Measurements from ENCODE around the gene ZKSCAN1.

Gene ZKSCAN1

DNA sequence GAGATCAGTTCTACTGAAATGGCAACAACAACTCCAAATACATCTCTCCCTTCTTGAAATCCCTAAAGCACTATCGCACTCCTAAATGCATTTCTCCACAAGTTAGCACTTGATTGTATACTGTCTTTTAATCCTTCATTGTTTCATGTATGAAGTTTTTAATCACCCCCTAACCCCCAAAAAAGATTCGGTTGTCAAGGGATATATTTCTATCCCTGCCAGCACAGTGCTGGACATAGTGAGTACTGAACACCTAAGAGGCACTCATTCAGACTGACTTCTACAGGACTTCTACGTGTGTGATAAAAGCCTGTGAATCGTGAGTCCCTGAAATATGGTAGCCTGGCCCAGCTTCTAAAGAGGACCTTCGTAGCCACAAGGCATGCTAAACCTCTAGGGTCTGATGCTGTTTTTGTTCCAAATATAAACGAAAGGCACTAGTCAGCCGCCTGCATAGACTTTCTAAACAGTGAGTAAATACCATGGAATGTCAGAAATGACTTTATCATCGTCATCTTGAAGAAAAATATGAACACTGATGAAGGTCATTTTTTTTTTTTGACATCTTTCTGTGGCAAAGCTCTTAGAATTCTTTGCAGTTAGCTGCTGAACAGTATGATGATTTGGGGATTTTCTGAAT is 19.6 kb downstream of the ZKSCAN1 start:
- no peak for DNase-seq (ENCODE audit: low read depth in 2 of 2, low spot score in 1 of 2)

DNA sequence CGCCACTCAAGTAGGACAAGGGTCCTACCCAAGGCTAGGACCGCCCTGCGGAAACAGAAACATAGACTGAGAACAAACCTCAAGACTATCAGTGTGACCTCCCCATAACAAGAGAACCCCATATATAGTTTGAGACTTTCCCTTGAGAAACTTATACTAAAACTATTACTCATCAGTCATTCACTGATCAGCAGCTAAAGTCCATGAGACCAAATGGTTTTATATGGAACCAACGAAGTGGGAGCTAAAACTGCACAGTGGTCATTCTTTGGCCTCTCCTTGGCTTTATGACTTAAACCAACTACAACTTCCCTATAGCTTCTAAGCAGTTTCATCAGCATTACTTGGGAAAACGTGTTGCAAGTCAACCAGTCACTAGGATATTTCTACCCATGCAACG is 20.5 kb downstream of the ZKSCAN1 start:
- no peak for DNase-seq (ENCODE audit: low read depth in 2 of 2, low spot score in 1 of 2)

DNA sequence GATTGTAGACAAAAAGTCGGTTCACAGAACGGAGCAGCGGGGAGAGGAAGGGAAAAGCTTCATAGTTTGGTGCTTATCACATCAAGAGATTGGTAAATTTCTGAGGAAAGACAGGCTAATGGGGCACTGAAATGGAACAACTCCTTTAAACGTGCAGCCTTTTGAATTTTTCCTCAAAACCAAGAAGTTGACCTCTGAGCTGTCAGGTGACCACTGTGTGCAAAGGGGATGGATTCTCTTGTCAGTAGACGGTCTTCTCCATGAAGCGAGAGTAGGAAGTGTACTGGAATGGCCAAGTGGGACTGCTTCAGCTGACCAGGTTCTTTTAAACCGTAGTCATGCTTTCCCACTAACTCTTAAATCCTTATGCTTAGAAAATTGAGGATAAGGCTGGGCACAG is 22.9 kb downstream of the ZKSCAN1 start:
- DNase-seq (ENCODE audit: low read depth in 2 of 2, low spot score in 1 of 2) = no peak

DNA sequence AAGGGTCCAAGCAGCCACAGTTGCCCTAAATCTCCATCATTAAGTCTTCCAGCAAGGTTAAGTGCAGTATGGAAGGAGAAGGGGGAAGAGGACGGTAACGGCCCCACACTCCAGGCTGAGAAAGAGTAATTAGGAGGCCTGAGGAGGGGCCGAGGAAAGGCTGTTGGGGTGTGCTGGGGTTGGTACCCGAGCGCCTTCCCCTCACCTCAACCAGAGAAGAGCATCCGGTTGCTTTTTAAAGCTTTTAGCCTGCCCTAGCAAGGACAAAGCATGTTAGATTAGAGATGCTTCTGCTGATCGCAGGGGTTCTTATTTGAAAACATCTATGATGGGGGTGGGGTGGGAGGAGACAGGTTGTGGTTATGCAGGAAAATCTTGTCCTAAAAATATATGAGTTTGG is 25.2 kb downstream of the ZKSCAN1 start:
- no peak for DNase-seq (ENCODE audit: low read depth in 2 of 2, low spot score in 1 of 2)

DNA sequence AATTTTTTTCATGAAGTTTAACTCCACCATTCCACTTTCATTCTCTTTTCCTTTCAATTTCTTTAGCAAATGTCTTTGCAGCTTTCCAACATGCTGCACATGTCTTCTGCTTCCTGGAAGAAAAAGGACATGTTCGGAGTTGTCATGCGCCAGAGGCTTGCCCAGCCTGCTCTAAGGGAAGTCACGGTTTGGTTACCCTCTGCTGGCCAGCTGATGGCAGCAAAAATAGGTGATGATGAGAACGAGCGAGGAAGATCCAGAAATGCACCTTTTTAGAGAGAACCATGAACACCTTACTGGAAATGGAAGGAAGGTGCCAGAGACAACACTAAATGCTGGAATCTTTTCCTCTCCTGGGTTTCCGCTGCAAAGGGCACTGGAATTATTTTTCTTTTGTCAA is 29.3 kb downstream of the ZKSCAN1 start:
- no peak for DNase-seq (ENCODE audit: low read depth in 2 of 2, low spot score in 1 of 2)

DNA sequence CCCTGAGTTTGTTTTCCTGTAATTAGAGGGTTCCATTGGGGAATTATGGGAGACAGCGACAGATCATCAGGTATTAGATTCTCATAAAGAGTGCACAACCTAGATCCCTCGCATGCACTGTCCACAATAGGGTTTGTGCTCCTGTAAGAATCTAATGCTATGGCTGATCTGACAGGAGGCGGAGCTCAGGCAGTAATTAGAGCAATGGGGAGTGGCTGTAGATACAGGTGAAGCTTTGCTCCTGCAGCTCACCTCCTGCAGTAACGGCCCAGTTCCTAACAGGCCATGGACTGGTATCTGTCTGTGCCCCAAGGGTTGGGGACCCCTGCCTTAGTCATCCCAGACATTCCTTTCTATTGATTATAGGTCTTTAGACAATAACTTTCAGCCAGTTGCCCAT is 33.3 kb downstream of the ZKSCAN1 start:
- DNase-seq (ENCODE audit: low read depth in 2 of 2, low spot score in 1 of 2) = no peak

DNA sequence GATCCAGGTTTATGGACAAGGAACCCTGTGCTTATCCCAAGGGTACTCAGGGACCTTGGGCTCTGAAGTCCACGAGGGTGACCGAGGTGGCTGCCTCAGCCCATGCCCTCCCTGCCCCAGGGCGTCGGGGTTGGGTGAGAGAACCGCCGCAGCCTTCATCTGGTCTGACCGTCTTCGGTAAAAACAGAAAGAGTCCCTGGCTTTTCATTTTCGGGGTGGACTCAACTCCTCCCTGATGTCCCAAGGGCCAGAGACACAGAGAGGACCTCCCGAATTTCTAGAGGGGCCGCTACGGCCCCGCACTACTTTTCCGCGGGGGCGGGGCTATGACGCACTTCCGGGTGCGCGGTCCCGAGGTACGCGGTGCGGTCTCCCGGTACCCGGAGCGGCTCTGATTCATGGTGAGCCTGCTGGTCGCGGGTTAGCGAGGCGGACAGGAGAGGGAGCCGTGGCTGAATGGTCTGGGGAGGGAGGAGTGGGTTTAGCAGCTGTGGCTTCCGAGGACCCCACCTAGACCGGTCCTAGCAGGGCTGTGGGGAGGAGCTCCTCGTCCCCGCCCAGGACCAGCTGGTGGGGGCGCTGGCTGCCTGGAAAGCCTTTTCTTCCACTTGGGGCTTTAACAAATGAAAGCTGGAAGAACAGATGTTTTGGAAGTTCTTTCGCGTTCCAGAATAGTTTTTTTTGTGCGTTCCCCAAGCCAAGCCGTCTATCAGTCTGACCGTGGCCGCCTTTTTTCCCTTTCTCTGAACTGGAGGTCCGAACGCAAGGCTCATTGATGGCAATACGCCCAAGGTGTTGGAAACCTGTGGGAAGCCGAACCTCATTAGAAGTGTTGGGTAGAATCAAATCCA is 34.3 kb downstream of the ZKSCAN1 start, which contains the start of gene ZSCAN21:
ZSCAN21 (plus strand) TSS at position 334 of the 851 bp plus-strand sequence. CDS start 7,233 bp downstream, outside the sequence.
- DNase-seq (ENCODE audit: low read depth in 2 of 2, low spot score in 1 of 2) = peak; percentile 64 to 66

DNA sequence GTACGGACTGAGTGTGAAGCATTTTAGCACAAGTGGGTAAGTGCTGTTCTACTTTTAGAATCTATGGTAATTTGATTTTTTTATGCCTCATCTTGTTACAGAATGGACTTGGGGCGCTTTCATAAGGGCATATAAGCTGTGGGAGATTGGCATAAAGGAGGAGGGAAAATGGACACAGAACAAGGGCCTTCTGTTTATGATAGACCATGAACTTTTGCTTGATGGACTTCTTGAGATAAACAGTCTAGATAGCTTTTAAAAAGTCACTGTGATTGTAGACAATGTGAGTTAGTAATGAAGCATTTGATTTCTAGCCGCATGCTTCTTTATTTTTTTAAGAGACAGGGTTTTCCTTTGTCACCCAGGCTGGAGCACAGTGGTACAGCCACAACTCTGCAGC is 36.2 kb downstream of the ZKSCAN1 start:
- DNase-seq (ENCODE audit: low read depth in 2 of 2, low spot score in 1 of 2) = no peak

DNA sequence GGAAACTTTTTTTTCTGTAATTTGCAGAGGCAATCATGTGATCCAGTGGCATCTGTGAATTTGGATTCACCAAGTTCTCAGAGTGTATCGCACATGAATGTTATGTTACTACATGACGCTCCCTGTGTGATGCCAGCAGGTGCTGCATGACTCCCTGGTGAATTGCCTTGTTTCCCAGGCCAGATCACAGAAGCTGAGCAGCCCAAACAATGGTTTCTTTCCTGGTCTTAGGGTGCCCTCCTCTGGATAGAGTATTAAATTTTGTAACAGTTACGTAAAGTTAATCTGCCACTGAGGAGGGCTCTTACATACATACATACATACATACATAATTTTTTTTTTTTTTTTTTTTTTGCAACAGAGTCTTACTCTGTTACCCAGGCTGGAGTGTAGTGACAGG is 37.8 kb downstream of the ZKSCAN1 start:
- DNase-seq (ENCODE audit: low read depth in 2 of 2, low spot score in 1 of 2) = no peak

DNA sequence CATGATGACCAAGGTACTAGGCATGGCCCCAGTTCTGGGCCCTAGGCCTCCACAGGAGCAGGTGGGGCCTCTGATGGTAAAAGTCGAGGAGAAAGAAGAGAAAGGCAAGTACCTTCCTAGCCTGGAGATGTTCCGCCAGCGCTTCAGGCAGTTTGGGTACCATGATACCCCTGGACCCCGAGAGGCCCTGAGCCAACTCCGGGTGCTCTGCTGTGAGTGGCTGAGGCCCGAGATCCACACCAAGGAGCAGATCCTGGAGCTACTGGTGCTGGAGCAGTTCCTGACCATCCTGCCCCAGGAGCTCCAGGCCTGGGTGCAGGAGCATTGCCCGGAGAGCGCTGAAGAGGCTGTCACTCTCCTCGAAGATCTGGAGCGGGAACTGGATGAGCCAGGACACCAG is 41.6 kb downstream of the ZKSCAN1 start:
- no peak for DNase-seq (ENCODE audit: low read depth in 2 of 2, low spot score in 1 of 2)

DNA sequence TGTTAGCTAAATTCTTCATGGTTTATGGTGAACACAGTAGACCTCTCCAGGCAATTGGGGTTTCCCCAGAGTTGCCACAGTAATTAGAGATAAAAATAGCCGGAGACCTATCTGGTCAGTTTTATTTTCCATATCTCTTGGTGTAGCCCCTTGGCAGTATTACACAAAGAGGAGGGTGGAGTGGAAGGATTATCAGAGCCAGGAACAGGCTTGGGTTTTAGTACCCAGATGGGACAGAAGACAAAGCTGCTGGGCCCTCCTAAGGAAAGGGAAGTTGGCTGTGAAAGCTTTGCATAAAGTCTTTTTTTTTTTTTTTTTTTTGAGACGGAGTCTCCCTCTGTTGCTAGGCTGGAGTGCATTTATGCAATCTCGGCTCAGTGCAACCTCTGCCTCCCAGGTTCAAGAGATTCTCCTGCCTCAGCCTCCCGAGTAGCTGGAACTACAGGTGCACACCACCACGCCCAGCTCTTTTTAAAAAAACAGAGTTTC is 43.9 kb downstream of the ZKSCAN1 start:
- no peak for DNase-seq (ENCODE audit: low read depth in 2 of 2, low spot score in 1 of 2)

DNA sequence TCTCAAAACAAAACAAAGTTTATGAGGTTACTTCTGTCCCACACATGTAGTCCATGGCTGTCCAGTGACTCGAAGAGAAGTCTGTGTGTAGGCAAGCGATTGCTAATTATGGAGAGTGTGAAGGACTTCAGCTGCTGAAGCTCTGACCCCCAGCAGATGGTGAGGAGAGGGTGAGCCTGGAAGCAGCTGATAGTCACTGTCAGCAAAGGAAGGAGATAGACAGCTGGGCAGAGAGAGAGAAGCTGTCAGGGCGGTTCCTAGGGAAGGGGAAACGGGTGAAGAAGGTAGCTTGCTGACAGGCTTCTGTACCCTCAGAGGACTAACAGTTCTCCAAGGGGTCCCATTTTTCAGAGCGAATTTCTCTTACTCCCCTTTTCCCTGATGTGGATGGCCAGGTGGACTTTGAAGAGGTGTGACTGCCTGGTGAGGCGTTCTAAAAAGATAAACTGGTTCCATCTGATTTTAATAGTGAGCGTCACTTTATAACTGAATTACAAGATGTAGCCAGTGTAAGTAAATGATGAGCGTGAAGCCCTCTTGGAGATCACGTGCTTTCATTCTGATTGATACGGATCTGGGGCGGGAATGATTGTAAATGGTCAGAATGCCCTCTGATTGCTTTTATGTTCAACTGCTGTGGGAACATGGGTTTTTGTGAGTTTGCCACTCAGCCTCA is 46.3 kb downstream of the ZKSCAN1 start:
- DNase-seq (ENCODE audit: low read depth in 2 of 2, low spot score in 1 of 2) = no peak

DNA sequence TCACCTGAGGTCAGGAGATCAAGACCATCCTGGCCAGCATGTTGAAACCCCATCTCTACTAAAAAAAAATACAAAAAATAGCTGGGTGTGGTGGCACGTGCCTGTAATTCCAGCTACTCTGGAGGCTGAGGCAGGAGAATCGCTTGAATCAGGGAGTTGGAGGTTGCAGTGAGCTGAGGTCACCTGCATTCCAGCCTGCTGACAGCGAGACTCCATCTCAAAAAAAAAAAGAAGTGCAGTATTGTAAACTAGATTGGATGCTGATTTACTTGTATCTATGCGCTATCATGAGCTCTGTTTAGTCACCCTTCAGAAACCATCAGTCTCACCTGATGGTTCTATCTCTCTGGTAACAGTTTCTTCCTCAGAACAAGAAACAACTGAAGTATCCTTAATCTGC is 48.0 kb downstream of the ZKSCAN1 start:
- no peak for DNase-seq (ENCODE audit: low read depth in 2 of 2, low spot score in 1 of 2)

DNA sequence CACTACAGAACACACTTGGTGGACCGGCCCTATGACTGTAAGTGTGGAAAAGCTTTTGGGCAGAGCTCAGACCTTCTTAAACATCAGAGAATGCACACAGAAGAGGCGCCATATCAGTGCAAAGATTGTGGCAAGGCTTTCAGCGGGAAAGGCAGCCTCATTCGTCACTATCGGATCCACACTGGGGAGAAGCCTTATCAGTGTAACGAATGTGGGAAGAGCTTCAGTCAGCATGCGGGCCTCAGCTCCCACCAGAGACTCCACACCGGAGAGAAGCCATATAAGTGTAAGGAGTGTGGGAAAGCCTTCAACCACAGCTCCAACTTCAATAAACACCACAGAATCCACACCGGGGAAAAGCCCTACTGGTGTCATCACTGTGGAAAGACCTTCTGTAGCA is 48.8 kb downstream of the ZKSCAN1 start:
- DNase-seq (ENCODE audit: low read depth in 2 of 2, low spot score in 1 of 2) = no peak

DNA sequence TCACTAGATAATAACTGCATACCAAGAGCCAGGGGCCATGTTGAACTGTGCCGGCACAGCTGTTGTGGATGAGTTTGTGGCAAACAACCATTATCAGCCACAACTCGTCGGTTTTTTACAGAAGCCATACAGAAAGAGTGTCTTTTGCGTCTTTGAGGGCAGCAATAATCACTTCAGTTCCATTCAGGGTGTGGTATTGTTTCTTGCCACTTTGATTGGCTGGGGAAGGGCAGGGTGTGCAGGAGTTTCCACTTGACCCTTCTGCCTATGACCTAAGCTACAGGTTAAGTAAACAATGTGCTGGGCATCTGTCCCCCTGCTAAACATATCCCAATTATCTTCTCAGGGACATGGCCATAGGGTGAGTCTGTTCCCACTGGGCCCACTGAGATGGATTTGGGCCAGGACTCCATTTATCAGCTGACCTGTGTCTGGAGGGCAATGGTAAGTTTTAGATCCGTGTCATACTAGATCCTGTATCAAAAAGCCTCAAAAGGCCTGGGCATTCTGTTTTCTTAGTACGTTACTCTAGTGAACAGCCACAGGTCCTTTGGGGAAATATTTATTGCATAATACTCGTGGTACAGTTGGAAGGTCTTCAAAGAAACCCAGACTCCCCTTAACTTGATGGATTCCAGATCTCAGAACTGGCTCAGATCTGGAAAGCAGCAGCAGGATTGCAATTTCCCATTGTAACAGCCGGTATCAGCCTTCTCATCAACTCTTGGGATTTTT is 50.2 kb downstream of the ZKSCAN1 start:
- no peak for DNase-seq (ENCODE audit: low read depth in 2 of 2, low spot score in 1 of 2)

DNA sequence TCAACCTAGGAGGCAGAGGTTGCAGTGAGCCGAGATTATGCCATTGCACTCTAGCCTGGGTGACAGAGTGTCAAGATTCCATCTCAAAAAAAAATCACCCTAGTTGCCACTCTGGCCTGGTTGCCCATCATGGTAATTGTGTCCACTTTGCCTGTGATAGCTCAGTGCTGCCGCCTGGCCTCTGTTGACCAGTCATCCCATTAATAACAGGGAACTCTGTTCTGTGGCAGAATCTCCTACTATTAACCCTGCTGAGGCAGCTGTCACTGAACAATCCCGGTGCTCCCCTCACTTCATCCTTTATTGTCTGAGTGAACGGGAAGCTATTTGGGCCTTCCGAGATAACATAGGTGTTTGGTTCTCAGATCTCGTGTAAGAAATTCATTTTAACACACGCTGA is 51.6 kb downstream of the ZKSCAN1 start:
- no peak for DNase-seq (ENCODE audit: low read depth in 2 of 2, low spot score in 1 of 2)

DNA sequence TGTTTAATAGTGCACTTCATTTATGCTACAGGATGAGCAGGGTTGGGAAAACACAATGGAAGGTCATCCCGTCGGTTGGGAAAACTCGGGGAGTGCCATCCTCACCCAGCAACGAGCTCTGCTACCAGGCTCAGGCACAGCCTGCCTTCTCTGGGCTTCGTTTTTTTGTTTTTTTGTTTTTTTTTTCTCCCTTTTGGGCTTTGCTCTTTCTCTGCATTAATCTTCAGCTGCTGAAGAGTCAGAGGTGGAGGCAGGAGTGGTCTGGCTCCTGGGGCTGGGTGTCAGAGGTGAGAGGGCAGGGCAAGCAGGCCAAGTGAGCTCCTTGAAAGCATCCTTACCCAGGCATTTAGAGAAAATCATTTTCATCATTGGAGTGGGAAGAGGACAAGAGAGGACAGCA is 54.6 kb downstream of the ZKSCAN1 start:
- DNase-seq (ENCODE audit: low read depth in 2 of 2, low spot score in 1 of 2) = no peak

DNA sequence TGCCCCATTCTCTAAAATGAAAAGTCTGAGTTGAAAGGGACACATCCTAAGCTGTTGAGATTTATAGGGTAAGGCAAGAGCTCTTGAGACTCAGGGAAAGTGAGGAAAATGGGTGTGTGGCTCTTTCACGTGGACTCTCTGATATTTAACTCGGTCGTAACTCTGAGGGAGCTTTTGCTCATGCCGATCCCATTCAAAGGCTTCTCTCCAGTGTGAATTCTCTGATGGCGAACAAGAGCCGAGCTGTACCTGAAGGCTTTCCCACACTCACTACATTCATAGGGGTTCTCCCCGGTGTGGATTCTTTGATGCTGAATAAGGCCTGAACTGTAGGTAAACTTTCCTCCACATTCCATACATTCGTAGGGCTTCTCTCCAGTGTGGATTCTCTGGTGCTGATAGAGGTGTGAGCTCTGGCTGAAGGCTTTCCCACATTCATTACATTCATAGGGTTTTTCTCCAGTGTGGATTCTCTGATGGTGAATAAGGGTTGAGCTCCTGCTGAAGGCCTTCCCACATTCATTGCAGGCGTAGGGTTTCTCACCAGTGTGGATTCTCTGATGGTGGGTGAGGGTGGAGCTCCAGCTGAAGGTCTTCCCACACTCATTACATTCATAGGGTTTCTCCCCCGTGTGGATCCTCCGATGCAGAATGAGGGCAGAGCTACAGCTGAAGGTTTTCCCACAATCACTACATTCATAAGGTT is 55.8 kb downstream of the ZKSCAN1 start:
- DNase-seq (ENCODE audit: low read depth in 2 of 2, low spot score in 1 of 2) = no peak

DNA sequence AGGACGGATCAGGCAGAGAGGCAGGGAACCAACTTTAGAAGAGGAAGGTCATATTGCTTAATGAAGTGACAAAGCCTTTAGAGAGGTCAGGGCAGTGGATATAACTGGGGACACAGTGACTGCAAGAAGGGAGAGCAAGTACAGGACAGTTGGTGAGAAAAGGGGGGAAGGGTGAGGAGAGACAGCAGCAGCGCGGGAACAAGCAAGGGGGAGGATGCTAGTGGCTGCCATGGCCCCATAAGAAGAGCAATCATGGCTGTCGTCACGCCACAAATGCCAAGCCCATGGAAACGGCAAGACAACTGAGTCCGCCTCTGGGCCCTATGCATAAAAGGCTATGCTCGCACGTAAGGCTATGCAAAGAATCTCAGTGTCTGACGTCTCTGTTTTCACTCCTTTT is 57.1 kb downstream of the ZKSCAN1 start:
- DNase-seq (ENCODE audit: low read depth in 2 of 2, low spot score in 1 of 2) = no peak

DNA sequence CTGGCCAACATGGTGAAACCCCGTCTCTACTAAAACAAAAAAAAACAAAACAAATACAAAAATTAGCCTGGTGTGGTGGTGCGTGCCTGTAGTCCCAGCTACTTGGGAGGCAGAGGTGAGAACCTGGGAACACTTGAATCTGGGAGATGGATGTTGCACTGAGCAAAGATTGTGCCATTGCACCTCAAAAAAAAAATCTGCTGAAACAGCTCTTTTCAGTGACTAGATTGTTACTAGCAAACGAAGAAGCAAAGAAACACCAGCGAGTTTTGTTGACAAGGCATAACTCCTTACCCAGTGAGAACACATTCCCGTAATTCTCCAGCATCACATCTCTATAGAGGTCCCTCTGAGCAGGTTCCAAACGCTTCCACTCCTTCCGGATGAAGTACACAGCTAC is 59.4 kb downstream of the ZKSCAN1 start:
- no peak for DNase-seq (ENCODE audit: low read depth in 2 of 2, low spot score in 1 of 2)

DNA sequence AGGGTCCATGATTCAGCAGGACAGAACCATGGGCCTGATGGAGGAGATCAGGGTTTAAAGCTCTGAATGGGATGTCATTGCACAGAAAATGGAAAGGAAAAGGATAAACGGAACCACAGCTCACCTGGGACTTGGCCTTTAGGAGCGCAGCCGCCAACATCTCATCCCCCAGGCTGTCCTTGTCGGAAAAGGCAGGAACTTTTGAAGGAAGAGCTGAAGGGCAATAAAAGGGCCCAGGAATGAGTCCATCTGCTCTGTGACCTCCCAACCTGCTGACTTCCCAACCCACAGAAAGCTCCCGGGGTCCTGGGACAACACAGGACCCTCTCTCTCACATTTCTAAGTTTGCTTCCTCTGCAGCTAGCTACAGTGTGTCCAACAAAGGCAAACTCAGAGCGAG is 60.0 kb downstream of the ZKSCAN1 start:
- DNase-seq (ENCODE audit: low read depth in 2 of 2, low spot score in 1 of 2) = no peak
